K562 (cell line): ENCODE measurements around the gene PREX1. TPM values are rescaled to one million over a fixed set of nuclear protein-coding genes. Genes with fewer than 3 reads are reported as not detected.
A peak's percentile ranks its signal among the peaks of the same experiment; 100 is the strongest.

Experiments used
- DDX20 ChIP-seq: fragments of 450-650 bp; IDR thresholded peaks from 2 replicates; pipeline ENCODE4 v1.6.1; 2016; ENCODE audit warnings: missing genetic modification characterization, low read depth, mild to moderate bottlenecking, missing compliant biosample characterization, moderate library complexity
- ETV6 ChIP-seq, 3 experiments: fragments of 150-350 bp in 1 of 3; sonication (generic) in 1 of 3; formaldehyde crosslinking in 1 of 3; IDR thresholded peaks; 2 replicates each; pipeline versions ENCODE4 v1.6.1 to v1.8.0; 2014 to 2022; ENCODE audit warnings: borderline replicate concordance in 2 of 3, low read depth in 2 of 3, antibody characterized with exemption in 1 of 3, low read length in 1 of 3, mild to moderate bottlenecking in 1 of 3, missing genetic modification reagents in 1 of 3
- FOXJ3 ChIP-seq: sonication (generic); formaldehyde crosslinking; IDR thresholded peaks from 2 replicates; pipeline ENCODE4 v1.4.0; 2020; ENCODE audit warnings: mild to moderate bottlenecking, missing genetic modification reagents
- HDAC2 ChIP-seq: fragments of 450-650 bp; IDR thresholded peaks from 2 replicates; pipeline ENCODE4 v1.6.1; 2016; ENCODE audit warnings: mild to moderate bottlenecking
- HDAC3 ChIP-seq: fragments of 450-650 bp; IDR thresholded peaks from 2 replicates; pipeline ENCODE4 v1.6.1; 2018; ENCODE audit warnings: borderline replicate concordance, mild to moderate bottlenecking, moderate library complexity; ENCODE audit not compliant: partially characterized antibody
- NCOA1 ChIP-seq: fragments of 450-650 bp; IDR thresholded peaks from 2 replicates; pipeline ENCODE4 v1.6.1; 2016; ENCODE audit warnings: low read depth
- RUNX1 ChIP-seq: sonication (generic); IDR thresholded peaks from 2 replicates; pipeline ENCODE4 v1.6.1; 2016; ENCODE audit warnings: antibody characterized with exemption, low read depth
- TEAD1 ChIP-seq, 2 experiments: fragments of 450-650 bp in 1 of 2; sonication (generic) in 1 of 2; formaldehyde crosslinking; IDR thresholded peaks; 2 replicates each; pipeline versions ENCODE4 v1.4.0 to v1.8.0; 2020 to 2022; ENCODE audit warnings: mild to moderate bottlenecking in 2 of 2, missing genetic modification reagents in 1 of 2
- TEAD2 ChIP-seq: fragments of 450-650 bp; IDR thresholded peaks from 2 replicates; pipeline ENCODE4 v1.6.1; 2016; ENCODE audit warnings: missing genetic modification characterization, control low read depth, missing compliant biosample characterization
- TGIF2 ChIP-seq: sonication (generic); formaldehyde crosslinking; IDR thresholded peaks from 2 replicates; pipeline ENCODE4 v1.8.1; 2022; ENCODE audit warnings: mild to moderate bottlenecking, missing genetic modification reagents, moderate library complexity
- ZC3H4 ChIP-seq: sonication (generic); formaldehyde crosslinking; IDR thresholded peaks from 2 replicates; pipeline ENCODE4 v1.9.0; 2021; ENCODE audit warnings: missing genetic modification reagents, borderline replicate concordance
- polyA plus RNA-seq, 8 experiments: library from polyadenylated mRNA; depleted of rRNA in 4 of 8; stranded (reverse) in 5 of 8; unstranded in 3 of 8; fragments of >200 nt; fragmentation: Nextera tagmentation in 2 of 8; fragmentation: Illumina TruSeq in 1 of 8; extraction: Ambion mirVana in 2 of 8; extraction: Trizol in 1 of 8; gene quantifications; 2 replicates each; pipeline versions ENCODE4 v1.2.1 to v1.2.3, GENCODE V29; 2011 to 2014; ENCODE audit warnings: inconsistent platforms in 1 of 8, missing spikeins in 1 of 8
- total RNA-seq, 7 experiments: library from RNA; depleted of rRNA in 6 of 7; stranded (reverse); fragments of >200 nt in 6 of 7; fragmentation: Illumina TruSeq in 2 of 7; extraction: Trizol in 2 of 7; gene quantifications; 2 replicates each; pipeline versions ENCODE4 v1.2.1 to v1.2.3, GENCODE V29; 2011 to 2021; ENCODE audit warnings: low replicate concordance in 1 of 7
- TF ChIP-seq, protein P1 (sequence below): fragments of 250-450 bp; sonication (Bioruptor Pico); IDR thresholded peaks from 2 replicates; pipeline ENCODE4 v1.8.0; 2022; ENCODE audit warnings: inconsistent platforms, mild to moderate bottlenecking, moderate library complexity, borderline replicate concordance
- TF ChIP-seq, protein P2 (sequence below): fragments of 450-650 bp; formaldehyde crosslinking; IDR thresholded peaks from 2 replicates; pipeline ENCODE4 v1.4.0; 2020; ENCODE audit warnings: mild to moderate bottlenecking, mixed read lengths
- TF ChIP-seq, protein P3 (sequence below): fragments of 450-650 bp; IDR thresholded peaks from 2 replicates; pipeline ENCODE4 v1.6.1; 2017; ENCODE audit warnings: antibody characterized with exemption
- TF ChIP-seq, protein P4 (sequence below): fragments of 200-800 bp; sonication (Bioruptor generic); IDR thresholded peaks from 2 replicates; pipeline ENCODE4 v1.6.1; 2016; ENCODE audit warnings: missing genetic modification characterization, missing compliant biosample characterization
- TF ChIP-seq, protein P5 (sequence below): fragments of 250-450 bp; sonication (Bioruptor Pico); IDR thresholded peaks from 2 replicates; pipeline ENCODE4 v1.5.0; 2021

Gene PREX1
- total and polyA plus RNA-seq, 9 of the 15 experiments (the other 6 are each of a cell fraction or from before 2014, with no cell fraction given) = 0.37 to 10.4 (median 4.8) TPM

DNA sequence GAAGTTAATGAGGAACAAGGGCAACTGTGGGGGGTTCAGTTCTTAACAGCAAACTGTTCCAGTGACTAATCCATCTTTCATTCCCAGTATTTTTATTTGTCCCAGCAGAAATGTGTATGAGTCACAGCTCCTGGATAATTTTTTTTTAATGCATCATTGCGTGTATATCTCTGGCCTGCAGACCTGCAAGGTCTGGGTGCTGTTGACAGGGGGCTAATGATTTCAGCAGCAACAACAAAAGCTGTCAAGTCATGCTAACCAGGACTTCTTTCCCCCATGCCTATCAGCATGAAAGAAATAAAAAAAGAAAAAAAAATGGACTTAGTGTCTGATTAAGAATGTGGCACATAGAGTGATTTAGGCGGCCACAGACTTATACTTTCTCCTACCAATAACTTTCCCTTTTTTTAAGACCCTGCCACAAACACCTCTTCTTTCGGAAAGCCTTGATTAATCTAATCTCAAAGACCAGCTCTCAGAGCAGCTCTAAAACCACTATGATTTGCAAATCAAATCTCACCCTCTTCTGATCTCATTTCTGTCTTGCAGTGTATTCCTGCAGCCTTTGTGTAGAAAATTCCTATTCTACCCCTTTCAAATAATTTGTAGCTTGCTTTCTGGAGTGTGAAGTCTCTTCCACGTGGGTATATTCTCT, 14.2 kb upstream of the PREX1 start (continued):
- TF ChIP-seq TGIF2 (no peak), RUNX1 (no peak), HDAC3 (no peak), NCOA1 (no peak), HDAC2 (peak; percentile 80; the same call in 1 of the 2 replicates), ZC3H4 (no peak), ETV6 (IDR thresholded peaks at IDR 0.05; ENCODE audit: borderline replicate concordance in 1 of 2, low read depth in 2 of 2, low read length in 1 of 2) (no peak), ETV6 (CRISPR knock-in tag; IDR thresholded peaks at IDR 0.05; ENCODE audit: borderline replicate concordance) (no peak), FOXJ3 (no peak), TEAD2 (tag) (no peak), TEAD1 (CRISPR knock-in tag; IDR thresholded peaks at IDR 0.05) (no peak), DDX20 (tag) (no peak)
- TF ChIP-seq, protein P1, sequence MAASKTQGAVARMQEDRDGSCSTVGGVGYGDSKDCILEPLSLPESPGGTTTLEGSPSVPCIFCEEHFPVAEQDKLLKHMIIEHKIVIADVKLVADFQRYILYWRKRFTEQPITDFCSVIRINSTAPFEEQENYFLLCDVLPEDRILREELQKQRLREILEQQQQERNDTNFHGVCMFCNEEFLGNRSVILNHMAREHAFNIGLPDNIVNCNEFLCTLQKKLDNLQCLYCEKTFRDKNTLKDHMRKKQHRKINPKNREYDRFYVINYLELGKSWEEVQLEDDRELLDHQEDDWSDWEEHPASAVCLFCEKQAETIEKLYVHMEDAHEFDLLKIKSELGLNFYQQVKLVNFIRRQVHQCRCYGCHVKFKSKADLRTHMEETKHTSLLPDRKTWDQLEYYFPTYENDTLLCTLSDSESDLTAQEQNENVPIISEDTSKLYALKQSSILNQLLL (CRISPR knock-in tag) = no peak
- TF ChIP-seq, protein P2, sequence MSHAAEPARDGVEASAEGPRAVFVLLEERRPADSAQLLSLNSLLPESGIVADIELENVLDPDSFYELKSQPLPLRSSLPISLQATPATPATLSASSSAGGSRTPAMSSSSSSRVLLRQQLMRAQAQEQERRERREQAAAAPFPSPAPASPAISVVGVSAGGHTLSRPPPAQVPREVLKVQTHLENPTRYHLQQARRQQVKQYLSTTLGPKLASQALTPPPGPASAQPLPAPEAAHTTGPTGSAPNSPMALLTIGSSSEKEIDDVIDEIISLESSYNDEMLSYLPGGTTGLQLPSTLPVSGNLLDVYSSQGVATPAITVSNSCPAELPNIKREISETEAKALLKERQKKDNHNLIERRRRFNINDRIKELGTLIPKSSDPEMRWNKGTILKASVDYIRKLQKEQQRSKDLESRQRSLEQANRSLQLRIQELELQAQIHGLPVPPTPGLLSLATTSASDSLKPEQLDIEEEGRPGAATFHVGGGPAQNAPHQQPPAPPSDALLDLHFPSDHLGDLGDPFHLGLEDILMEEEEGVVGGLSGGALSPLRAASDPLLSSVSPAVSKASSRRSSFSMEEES = no peak
- TF ChIP-seq, protein P3, sequence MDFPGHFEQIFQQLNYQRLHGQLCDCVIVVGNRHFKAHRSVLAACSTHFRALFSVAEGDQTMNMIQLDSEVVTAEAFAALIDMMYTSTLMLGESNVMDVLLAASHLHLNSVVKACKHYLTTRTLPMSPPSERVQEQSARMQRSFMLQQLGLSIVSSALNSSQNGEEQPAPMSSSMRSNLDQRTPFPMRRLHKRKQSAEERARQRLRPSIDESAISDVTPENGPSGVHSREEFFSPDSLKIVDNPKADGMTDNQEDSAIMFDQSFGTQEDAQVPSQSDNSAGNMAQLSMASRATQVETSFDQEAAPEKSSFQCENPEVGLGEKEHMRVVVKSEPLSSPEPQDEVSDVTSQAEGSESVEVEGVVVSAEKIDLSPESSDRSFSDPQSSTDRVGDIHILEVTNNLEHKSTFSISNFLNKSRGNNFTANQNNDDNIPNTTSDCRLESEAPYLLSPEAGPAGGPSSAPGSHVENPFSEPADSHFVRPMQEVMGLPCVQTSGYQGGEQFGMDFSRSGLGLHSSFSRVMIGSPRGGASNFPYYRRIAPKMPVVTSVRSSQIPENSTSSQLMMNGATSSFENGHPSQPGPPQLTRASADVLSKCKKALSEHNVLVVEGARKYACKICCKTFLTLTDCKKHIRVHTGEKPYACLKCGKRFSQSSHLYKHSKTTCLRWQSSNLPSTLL = no peak
- TF ChIP-seq, protein P4, sequence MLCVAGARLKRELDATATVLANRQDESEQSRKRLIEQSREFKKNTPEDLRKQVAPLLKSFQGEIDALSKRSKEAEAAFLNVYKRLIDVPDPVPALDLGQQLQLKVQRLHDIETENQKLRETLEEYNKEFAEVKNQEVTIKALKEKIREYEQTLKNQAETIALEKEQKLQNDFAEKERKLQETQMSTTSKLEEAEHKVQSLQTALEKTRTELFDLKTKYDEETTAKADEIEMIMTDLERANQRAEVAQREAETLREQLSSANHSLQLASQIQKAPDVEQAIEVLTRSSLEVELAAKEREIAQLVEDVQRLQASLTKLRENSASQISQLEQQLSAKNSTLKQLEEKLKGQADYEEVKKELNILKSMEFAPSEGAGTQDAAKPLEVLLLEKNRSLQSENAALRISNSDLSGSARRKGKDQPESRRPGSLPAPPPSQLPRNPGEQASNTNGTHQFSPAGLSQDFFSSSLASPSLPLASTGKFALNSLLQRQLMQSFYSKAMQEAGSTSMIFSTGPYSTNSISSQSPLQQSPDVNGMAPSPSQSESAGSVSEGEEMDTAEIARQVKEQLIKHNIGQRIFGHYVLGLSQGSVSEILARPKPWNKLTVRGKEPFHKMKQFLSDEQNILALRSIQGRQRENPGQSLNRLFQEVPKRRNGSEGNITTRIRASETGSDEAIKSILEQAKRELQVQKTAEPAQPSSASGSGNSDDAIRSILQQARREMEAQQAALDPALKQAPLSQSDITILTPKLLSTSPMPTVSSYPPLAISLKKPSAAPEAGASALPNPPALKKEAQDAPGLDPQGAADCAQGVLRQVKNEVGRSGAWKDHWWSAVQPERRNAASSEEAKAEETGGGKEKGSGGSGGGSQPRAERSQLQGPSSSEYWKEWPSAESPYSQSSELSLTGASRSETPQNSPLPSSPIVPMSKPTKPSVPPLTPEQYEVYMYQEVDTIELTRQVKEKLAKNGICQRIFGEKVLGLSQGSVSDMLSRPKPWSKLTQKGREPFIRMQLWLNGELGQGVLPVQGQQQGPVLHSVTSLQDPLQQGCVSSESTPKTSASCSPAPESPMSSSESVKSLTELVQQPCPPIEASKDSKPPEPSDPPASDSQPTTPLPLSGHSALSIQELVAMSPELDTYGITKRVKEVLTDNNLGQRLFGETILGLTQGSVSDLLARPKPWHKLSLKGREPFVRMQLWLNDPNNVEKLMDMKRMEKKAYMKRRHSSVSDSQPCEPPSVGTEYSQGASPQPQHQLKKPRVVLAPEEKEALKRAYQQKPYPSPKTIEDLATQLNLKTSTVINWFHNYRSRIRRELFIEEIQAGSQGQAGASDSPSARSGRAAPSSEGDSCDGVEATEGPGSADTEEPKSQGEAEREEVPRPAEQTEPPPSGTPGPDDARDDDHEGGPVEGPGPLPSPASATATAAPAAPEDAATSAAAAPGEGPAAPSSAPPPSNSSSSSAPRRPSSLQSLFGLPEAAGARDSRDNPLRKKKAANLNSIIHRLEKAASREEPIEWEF = no peak
- TF ChIP-seq, protein P5, sequence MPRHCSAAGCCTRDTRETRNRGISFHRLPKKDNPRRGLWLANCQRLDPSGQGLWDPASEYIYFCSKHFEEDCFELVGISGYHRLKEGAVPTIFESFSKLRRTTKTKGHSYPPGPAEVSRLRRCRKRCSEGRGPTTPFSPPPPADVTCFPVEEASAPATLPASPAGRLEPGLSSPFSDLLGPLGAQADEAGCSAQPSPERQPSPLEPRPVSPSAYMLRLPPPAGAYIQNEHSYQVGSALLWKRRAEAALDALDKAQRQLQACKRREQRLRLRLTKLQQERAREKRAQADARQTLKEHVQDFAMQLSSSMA (CRISPR knock-in tag) = no peak
